ENCODE data around the gene MGLL.

- TF ChIP-seq CTCF (IDR thresholded peaks at IDR 0.05) (no peak), POLR2A (IDR thresholded peaks at IDR 0.05) (no peak), POLR2AphosphoS5 (IDR thresholded peaks at IDR 0.05) (no peak), EP300 (IDR thresholded peaks at IDR 0.05) (no peak)
Measured at GRCh38 chr3:127707851-127708411, 114.4 kb downstream of the MGLL start.

Data from suprapubic skin (tissue), 4 donors.